Ishikawa (cell line): ENCODE results near the gene SUN1.

ENCODE experiments used
- CEBPB ChIP-seq: IDR thresholded peaks from 2 replicates; pipeline ENCODE4 v1.6.1; 2012
- CREB1 ChIP-seq: IDR thresholded peaks from 2 replicates; pipeline ENCODE4 v1.6.1; 2012; ENCODE audit warnings: low read depth
- EGR1 ChIP-seq: IDR thresholded peaks from 2 replicates; pipeline ENCODE4 v1.6.1; 2012
- EP300 ChIP-seq: IDR thresholded peaks from 2 replicates; pipeline ENCODE4 v1.6.1; 2012; ENCODE audit warnings: borderline replicate concordance
- FOXM1 ChIP-seq: IDR thresholded peaks from 2 replicates; pipeline ENCODE4 v1.6.1; 2012; ENCODE audit warnings: low read depth, borderline replicate concordance
- NFIC ChIP-seq: IDR thresholded peaks from 2 replicates; pipeline ENCODE4 v1.6.1; 2012
- RAD21 ChIP-seq: IDR thresholded peaks from 2 replicates; pipeline ENCODE4 v1.6.1; 2012; ENCODE audit warnings: low read depth
- TAF1 ChIP-seq: IDR thresholded peaks from 2 replicates; pipeline ENCODE4 v1.6.1; 2012; ENCODE audit warnings: low read depth, mild to moderate bottlenecking
- TCF12 ChIP-seq: IDR thresholded peaks from 2 replicates; pipeline ENCODE4 v1.6.1; 2012; ENCODE audit warnings: low read depth
- TEAD4 ChIP-seq: IDR thresholded peaks from 2 replicates; pipeline ENCODE4 v1.6.1; 2012
- YY1 ChIP-seq: IDR thresholded peaks from 2 replicates; pipeline ENCODE4 v1.6.1; 2012; ENCODE audit warnings: low read depth
- ZBTB7A ChIP-seq: IDR thresholded peaks from 2 replicates; pipeline ENCODE4 v1.6.1; 2012; ENCODE audit warnings: low read depth
- TF ChIP-seq, protein P1 (sequence below): IDR thresholded peaks from 2 replicates; pipeline ENCODE4 v1.6.1; 2012
- TF ChIP-seq, protein P2 (sequence below): IDR thresholded peaks from 2 replicates; pipeline ENCODE4 v1.6.1; 2012; ENCODE audit warnings: low read depth, mild to moderate bottlenecking
- TF ChIP-seq, protein P3 (sequence below): IDR thresholded peaks from 2 replicates; pipeline ENCODE4 v1.6.1; 2012

SUN1 gene

DNA sequence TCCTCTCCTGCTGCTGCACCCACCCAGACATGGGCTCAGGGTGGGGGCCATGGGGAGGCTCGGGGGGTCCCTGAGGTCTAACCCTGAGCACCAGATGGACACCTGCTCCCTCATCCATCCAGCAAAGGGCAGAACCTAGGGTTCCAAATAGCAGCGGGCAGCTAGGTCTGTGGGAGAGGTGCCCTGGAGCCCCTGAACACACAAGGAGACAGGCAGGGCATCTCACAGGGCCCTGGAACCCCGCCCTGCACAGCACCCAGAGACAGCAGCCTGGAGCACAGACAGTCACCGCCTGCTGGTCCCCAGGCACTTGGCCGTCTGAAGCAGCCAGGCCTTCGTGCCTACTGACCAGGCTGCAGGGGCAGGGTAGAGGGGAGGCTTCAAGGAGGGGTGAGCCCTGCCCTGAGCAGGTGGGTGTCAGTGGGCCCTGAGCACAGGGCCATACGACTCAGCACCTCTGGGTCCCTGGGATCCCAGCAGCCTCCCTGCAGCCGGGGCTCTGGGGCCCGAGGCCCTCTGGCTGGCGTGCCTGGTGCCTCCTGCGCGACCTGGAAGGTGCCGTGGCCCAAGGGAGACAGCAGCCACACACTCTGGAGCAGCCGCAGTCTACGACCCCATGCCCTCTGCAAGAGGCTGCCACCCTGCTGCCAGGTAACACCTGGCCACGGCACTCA lies 82.4 kb downstream of the SUN1 start:
- TF ChIP-seq FOXM1 (no peak), NFIC (no peak), TCF12 (no peak), CREB1 (no peak), ZBTB7A (no peak), TEAD4 (no peak), TAF1 (no peak), RAD21 (no peak), EP300 (no peak), EGR1 (no peak), YY1 (no peak), CEBPB (no peak)
- TF ChIP-seq, protein P1, sequence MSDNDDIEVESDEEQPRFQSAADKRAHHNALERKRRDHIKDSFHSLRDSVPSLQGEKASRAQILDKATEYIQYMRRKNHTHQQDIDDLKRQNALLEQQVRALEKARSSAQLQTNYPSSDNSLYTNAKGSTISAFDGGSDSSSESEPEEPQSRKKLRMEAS, result no peak
- TF ChIP-seq, protein P2, sequence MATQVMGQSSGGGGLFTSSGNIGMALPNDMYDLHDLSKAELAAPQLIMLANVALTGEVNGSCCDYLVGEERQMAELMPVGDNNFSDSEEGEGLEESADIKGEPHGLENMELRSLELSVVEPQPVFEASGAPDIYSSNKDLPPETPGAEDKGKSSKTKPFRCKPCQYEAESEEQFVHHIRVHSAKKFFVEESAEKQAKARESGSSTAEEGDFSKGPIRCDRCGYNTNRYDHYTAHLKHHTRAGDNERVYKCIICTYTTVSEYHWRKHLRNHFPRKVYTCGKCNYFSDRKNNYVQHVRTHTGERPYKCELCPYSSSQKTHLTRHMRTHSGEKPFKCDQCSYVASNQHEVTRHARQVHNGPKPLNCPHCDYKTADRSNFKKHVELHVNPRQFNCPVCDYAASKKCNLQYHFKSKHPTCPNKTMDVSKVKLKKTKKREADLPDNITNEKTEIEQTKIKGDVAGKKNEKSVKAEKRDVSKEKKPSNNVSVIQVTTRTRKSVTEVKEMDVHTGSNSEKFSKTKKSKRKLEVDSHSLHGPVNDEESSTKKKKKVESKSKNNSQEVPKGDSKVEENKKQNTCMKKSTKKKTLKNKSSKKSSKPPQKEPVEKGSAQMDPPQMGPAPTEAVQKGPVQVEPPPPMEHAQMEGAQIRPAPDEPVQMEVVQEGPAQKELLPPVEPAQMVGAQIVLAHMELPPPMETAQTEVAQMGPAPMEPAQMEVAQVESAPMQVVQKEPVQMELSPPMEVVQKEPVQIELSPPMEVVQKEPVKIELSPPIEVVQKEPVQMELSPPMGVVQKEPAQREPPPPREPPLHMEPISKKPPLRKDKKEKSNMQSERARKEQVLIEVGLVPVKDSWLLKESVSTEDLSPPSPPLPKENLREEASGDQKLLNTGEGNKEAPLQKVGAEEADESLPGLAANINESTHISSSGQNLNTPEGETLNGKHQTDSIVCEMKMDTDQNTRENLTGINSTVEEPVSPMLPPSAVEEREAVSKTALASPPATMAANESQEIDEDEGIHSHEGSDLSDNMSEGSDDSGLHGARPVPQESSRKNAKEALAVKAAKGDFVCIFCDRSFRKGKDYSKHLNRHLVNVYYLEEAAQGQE, result no peak
- TF ChIP-seq, protein P3, sequence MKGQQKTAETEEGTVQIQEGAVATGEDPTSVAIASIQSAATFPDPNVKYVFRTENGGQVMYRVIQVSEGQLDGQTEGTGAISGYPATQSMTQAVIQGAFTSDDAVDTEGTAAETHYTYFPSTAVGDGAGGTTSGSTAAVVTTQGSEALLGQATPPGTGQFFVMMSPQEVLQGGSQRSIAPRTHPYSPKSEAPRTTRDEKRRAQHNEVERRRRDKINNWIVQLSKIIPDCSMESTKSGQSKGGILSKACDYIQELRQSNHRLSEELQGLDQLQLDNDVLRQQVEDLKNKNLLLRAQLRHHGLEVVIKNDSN, result no peak

DNA sequence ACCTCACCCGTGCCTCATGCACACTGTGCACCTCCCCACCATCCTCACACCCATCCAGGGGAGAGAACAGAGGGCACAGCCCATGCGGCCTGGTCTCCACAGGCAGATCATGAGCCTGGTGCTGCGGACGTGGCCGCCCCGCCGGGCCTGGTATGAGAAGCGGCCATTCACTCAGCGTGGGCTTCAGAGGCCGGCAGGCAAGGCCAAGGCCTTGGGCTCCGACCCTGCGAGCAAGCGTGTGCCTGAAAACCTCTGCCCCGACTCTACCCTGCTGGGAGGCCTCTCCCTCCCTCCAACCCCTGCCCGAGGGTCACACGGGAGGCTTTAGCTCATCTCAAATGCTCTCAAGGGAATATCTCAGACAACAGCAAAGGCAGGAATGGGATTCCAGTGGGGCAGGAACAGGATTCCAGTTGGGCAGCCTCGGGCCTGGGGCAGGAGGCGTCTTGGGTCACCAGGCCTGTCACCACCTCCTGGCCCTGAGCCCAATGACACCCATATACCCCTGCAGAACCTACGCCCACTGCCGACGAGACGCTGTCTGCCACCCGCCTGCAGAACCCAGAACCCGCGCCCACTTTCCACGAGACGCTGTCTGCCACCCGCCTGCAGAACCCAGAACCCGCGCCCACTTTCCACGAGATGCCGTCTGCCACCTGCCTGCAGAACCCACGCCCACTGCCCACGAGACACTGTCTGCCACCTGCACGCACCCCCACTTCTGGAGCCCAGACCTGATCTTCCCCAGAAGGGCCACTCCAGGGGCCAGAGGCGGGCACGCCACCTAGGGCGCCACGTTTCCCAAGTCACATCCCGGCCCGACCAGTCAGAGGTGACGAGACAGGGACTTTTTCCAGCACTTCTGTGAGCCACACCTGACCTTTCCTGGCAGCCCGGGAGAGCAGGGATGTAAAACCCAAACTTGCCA lies 83.3 kb downstream of the SUN1 start:
- TF ChIP-seq EP300 (no peak), CREB1 (no peak), EGR1 (no peak), TCF12 (no peak), CEBPB (no peak), ZBTB7A (no peak), RAD21 (no peak), TAF1 (no peak), YY1 (no peak), NFIC (no peak), TEAD4 (no peak), FOXM1 (no peak)
- TF ChIP-seq, protein P3, result no peak
- TF ChIP-seq, protein P2, result no peak

DNA sequence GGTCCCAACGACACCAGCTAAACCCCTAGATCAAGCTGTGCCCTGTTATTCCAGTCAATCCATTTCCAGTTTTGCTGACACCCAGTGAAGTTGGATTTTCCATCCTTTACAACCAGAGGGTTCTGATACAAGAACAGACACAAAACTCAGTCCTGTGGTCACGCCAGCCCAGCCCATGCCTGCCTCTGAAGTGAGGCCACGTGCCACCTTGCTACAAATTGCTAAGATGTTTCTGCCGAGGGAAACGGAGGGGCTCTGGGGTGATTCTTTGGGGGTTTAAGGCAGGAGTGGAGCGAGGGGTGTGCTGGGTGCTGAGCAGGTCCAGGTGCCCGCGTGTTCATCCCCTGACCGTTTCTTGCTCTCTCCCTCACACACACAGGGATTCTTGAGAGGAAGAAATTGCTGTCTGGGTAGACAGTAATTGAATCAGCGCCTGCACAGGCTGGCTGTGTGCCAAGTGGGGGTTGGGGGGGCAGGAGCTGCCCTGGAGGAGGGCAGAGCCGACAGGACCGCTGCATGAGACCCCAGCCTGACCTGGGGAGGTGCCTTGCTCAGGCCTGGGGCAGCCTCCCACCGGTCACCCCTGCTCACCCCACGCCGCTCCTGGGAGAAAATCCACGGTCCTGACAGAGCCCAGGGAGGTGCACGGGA lies 84.1 kb downstream of the SUN1 start:
- TF ChIP-seq YY1 (no peak), NFIC (peak; percentile 96), RAD21 (no peak), FOXM1 (no peak), EP300 (no peak), TAF1 (no peak), ZBTB7A (peak; percentile 47; the same call in 1 of the 2 replicates), TEAD4 (no peak), CREB1 (no peak), TCF12 (peak; percentile 24; the same call in 1 of the 2 replicates), EGR1 (no peak), CEBPB (no peak)
- TF ChIP-seq, protein P2, result no peak
- TF ChIP-seq, protein P1, result peak; percentile 62
- TF ChIP-seq, protein P3, result no peak
